HEK293T (cell line): ENCODE measurements around the gene ZNF136.

Experiments used
- BHLHE40 ChIP-seq: fragments of 450-650 bp; IDR thresholded peaks from 2 replicates; pipeline ENCODE4 v1.6.1; 2016; ENCODE audit warnings: mild to moderate bottlenecking, moderate library complexity, borderline replicate concordance
- ELF4 ChIP-seq: fragments of 450-650 bp; IDR thresholded peaks from 2 replicates; pipeline ENCODE4 v1.6.1; 2017; ENCODE audit warnings: antibody characterized with exemption
- FOXA1 ChIP-seq: fragments of 450-650 bp; IDR thresholded peaks from 2 replicates; pipeline ENCODE4 v1.6.1; 2016; ENCODE audit warnings: mild to moderate bottlenecking
- FOXK2 ChIP-seq: fragments of 450-650 bp; IDR thresholded peaks from 2 replicates; pipeline ENCODE4 v1.6.1; 2016; ENCODE audit warnings: mild to moderate bottlenecking
- FOXM1 ChIP-seq: fragments of 450-650 bp; IDR thresholded peaks from 2 replicates; pipeline ENCODE4 v1.6.1; 2017; ENCODE audit warnings: mild to moderate bottlenecking, borderline replicate concordance
- HDGF ChIP-seq: fragments of 450-650 bp; IDR thresholded peaks from 2 replicates; pipeline ENCODE4 v1.6.1; 2017; ENCODE audit warnings: antibody characterized with exemption, borderline replicate concordance
- LEF1 ChIP-seq: fragments of 450-650 bp; IDR thresholded peaks from 2 replicates; pipeline ENCODE4 v1.6.1; 2017; ENCODE audit warnings: mild to moderate bottlenecking, borderline replicate concordance
- NFRKB ChIP-seq: fragments of 450-650 bp; IDR thresholded peaks from 2 replicates; pipeline ENCODE4 v1.6.1; 2016; ENCODE audit warnings: mild to moderate bottlenecking, moderate library complexity
- SP1 ChIP-seq: fragments of 450-650 bp; IDR thresholded peaks from 2 replicates; pipeline ENCODE4 v1.6.1; 2017
- SUZ12 ChIP-seq: fragments of 450-650 bp; IDR thresholded peaks from 2 replicates; pipeline ENCODE4 v1.6.1; 2016; ENCODE audit warnings: mild to moderate bottlenecking
- ZNF384 ChIP-seq: fragments of 450-650 bp; IDR thresholded peaks from 2 replicates; pipeline ENCODE4 v1.6.1; 2016
- TF ChIP-seq, protein P1 (sequence below): fragments of 450-650 bp; IDR thresholded peaks from 2 replicates; pipeline ENCODE4 v1.6.1; 2016

DNA sequence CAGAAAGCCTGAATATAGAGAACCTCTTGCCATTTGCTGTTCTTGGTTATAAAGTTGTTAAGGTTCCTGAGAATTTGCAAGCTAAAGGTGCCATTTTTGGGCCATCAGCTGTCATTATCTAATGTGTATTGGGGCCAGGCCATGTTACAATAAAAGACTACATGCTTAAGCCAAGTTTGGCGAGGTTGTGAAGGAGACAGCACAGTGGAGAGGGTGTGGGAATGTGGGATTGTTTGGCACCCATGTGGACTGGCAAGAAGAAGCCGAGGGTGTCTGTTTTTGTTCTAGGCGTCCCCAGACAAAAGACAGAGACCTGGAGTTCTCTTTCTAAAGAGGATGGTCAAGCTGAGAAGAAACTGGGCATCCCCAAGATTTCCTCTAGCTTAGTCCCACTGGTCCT lies 67.1 kb downstream of the ZNF136 start:
- TF ChIP-seq ZNF384 (no peak), HDGF (no peak), FOXA1 (no peak), SP1 (no peak), ELF4 (no peak), FOXM1 (no peak), FOXK2 (no peak), BHLHE40 (no peak), NFRKB (no peak), SUZ12 (no peak), LEF1 (no peak)
- TF ChIP-seq, protein P1, sequence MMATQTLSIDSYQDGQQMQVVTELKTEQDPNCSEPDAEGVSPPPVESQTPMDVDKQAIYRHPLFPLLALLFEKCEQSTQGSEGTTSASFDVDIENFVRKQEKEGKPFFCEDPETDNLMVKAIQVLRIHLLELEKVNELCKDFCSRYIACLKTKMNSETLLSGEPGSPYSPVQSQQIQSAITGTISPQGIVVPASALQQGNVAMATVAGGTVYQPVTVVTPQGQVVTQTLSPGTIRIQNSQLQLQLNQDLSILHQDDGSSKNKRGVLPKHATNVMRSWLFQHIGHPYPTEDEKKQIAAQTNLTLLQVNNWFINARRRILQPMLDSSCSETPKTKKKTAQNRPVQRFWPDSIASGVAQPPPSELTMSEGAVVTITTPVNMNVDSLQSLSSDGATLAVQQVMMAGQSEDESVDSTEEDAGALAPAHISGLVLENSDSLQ, result no peak
